ENCODE data around the gene GUCY1B1.

DNA sequence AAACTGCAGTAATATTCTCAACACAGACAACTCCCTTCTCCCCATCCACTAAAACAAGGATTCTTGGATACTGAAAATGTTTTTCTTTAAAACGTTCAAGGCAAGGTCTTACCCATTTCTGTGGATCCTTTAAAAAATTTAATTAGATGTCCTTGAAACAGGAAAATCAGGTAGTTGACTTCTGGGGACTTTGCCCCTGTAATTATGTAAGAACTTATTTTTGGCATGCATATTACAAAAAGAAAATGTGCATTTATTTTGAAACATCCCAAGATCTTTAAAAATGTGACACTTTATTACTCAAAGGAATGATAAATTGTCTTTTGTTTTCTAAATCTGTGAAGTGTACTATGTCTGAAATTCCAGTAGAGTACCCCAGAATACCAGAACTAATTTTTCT lies 25.8 kb downstream of the GUCY1B1 start:
- no peak for TF ChIP-seq POLR2A (IDR thresholded peaks at IDR 0.05)
- no peak for TF ChIP-seq EP300 (IDR thresholded peaks at IDR 0.05)
